AG09319 (cell line): Measurements from ENCODE around the gene IGF2.

ENCODE experiments used
- DNase-seq: peaks from one replicate; pipeline ENCODE4 v3.0.0-alpha.2; 2010; ENCODE audit warnings: low read depth; ENCODE audit errors: extremely low read depth
- TF ChIP-seq, protein P1 (sequence below): IDR thresholded peaks from 2 replicates; pipeline ENCODE4 v1.5.1; 2011; ENCODE audit warnings: low read depth, mild to moderate bottlenecking, inconsistent platforms, low read length, moderate library complexity

The IGF2 gene

GRCh38 chr11:2164861-2165555 lies 25.8 kb upstream of the IGF2 start:
- no peak for DNase-seq
- TF ChIP-seq, protein P1, sequence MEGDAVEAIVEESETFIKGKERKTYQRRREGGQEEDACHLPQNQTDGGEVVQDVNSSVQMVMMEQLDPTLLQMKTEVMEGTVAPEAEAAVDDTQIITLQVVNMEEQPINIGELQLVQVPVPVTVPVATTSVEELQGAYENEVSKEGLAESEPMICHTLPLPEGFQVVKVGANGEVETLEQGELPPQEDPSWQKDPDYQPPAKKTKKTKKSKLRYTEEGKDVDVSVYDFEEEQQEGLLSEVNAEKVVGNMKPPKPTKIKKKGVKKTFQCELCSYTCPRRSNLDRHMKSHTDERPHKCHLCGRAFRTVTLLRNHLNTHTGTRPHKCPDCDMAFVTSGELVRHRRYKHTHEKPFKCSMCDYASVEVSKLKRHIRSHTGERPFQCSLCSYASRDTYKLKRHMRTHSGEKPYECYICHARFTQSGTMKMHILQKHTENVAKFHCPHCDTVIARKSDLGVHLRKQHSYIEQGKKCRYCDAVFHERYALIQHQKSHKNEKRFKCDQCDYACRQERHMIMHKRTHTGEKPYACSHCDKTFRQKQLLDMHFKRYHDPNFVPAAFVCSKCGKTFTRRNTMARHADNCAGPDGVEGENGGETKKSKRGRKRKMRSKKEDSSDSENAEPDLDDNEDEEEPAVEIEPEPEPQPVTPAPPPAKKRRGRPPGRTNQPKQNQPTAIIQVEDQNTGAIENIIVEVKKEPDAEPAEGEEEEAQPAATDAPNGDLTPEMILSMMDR: no peak

DNA sequence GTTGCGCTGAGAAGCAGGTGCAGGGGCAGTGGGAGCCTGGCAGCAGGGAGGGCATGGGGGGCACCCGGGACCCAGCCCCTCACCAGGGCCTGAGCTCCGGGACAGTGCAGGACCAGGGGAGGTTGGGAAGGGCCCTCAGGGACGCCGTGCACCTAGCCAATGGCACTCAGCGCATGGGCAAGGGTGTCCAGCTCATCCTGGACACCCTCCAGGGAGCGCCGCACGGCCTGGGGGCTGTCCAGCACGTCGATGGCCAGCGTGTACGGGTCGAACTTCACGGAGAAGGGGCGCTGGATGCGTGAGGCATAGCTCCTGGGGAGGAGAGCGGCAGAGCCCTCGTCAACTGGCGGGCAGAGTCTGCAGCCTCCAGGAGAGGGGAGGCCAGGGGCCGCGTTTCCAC lies 24.9 kb upstream of the IGF2 start:
- no peak for DNase-seq
- TF ChIP-seq, protein P1: no peak

GRCh38 chr11:2163428-2163978 lies 24.3 kb upstream of the IGF2 start:
- no peak for DNase-seq

DNA sequence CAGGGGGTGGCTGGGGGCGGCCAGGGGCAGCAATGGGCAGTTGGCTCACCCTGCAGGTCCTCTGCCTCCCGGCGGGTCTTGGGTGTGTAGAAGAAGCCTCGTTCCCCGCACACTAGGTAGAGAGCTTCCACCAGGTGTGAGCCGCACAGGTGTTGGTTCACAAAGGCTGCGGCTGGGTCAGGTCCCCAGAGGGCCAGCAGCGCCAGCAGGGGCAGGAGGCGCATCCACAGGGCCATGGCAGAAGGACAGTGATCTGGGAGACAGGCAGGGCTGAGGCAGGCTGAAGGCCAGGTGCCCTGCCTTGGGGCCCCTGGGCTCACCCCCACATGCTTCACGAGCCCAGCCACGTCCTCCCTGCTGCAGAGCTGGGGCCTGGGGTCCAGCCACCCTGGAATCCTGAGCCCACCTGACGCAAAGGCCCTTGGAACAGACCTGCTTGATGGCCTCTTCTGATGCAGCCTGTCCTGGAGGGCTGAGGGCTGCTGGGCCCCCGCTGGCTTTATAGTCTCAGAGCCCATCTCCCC lies 21.6 kb upstream of the IGF2 start, which contains the start of gene INS:
Gene INS, minus strand, starts transcription at position 474 of the 524 bp plus-strand sequence. Its CDS starts 238 bp downstream, at position 236.
- DNase-seq: no peak

More at GRCh38 chr11:2163428-2163978, 24.3 kb upstream of the IGF2 start:
- TF ChIP-seq, protein P1: no peak

GRCh38 chr11:2159536-2160413 lies 20.6 kb upstream of the IGF2 start:
- DNase-seq: no peak
- TF ChIP-seq, protein P1: no peak

More for the DNA sequence above, 21.6 kb upstream of the IGF2 start, which contains the start of gene INS:
- TF ChIP-seq, protein P1: no peak

- DNase-seq: no peak
- TF ChIP-seq, protein P1: no peak
Observed at GRCh38 chr11:2158966-2159365, 19.8 kb upstream of the IGF2 start.
